Frontal cortex (tissue), 4 donors: Measurements from ENCODE around the gene SH2D3A. TPM values are rescaled to one million over a fixed set of nuclear protein-coding genes. Genes with fewer than 3 reads are reported as not detected.
"Not testable (repeated sequence)": the region's sequence is repeated elsewhere in the genome, so short reads cannot be mapped to it uniquely, and the experiment has no call there.

Experiments
- DNase-seq, 2 donors: peaks; one replicate each; pipeline ENCODE4 v3.0.0; 2012; ENCODE audit warnings: low spot score in 2 of 2
- FAIRE-seq: peaks from 2 replicates; lab custom pipeline; 2012; peaks lifted over from hg19 to GRCh38; lab: Jason Lieb, UNC
- total RNA-seq: library from RNA; depleted of rRNA; stranded (reverse); fragments of >200 nt; gene quantifications from one replicate; pipeline ENCODE4 v1.2.3, GENCODE V29; 2014
- donor health status: control.
- donor health status: control.
- donor health status: control.

SH2D3A gene
- total RNA-seq, 1 donor from 2014 or later: 0.82 TPM

DNA sequence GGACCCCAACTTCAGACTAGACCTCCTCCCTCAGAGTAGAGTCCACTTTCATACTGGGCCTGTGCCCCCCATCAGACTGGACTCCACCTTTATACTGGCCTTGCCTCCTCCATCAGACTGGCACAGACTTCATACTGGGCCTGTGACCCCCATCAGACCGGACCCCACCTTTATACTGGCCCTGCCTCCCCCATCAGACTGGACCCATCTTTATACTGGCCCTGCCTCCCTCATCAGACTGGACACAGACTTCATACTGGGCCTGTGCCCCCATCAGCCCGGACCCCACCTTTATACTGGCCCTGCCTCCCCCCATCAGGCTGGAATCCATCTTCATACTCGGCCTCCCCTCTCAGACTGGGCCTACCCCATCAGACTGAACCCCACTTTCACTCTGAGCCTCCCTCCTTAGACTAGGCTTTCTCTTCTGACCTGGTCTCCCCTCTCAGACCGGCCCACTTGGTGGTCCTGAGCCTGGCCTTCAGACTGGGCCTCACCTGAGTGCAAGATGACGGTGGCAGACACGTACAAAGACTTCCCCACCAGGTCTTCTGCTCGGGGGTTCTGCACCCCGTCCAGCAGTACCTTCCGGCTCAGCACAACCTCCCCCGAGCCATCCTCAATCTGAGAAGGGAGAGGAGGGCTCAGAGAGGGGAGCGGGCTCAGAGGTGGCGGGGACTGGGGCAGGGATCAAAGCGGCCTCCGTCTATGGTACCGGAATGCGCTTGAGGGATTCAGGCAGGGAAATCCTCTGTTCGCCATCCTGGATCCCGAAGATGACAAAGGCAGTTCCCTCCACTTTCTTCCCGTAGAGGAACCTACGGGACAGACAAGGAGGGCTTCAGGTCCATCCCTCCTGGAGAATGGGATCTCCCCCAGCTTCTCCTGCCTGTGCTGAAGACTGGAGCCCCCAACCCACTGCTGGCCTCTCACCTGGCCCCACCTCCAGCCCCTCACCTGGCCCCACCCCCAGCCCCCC is 54.3 kb downstream of the SH2D3A start:
- FAIRE-seq: no peak
- no peak for DNase-seq

DNA sequence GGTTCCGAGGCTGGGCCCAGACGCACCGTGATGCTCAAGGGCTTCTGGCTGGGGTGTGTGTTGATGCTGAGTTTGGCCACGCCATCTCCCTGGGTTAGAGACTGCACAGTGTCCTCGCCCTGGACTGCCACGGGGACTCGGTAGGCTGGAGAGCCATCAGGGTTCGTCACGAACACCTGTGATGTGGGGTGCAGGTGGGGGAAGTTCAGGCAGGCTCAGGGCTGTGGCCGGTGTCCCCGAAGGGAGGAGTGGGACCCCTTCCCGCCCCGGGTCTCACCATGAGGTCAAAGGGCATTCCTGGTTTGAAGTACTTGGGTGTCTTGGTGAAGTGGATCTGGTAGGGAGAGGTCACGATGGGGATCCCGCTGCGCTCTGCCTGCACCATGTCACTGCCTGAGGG is 55.0 kb downstream of the SH2D3A start:
- FAIRE-seq: no peak
- no peak for DNase-seq

DNA sequence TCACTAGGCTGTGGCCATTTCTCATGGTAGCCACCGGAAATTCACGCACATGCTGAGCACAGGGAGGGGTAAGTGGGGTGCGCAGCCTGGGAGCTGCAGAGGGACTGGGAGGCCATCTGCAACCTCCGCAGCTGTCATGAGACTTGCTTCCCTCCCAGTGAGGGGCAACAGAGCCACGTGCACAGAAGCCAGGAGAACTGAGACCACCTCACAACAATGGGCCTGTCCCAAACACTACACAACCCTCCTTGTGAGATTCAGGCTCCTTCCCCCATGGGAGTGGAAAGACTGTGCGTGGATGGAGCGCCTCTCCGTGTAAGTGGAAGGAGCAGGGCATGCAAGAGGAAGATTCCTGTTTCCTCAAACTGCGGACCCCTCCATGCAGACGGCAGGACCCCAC is 55.6 kb downstream of the SH2D3A start:
- no peak for FAIRE-seq
- no peak for DNase-seq

DNA sequence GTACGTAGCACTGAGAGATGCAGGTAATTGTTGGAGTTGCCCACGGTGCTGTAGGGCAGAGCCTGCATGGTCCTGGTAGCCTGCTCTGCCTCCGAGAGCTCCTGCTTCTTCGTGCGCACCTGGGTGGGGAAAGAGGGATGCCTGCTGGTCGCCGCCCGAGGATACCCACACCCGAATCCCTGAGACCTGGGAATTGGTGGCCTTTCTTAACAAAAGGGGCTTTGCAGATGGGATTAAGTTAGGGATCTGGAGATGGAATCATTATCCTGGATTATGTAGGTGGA is 56.2 kb downstream of the SH2D3A start:
- FAIRE-seq: no peak

GRCh38 chr19:6710273-6711077 is 56.8 kb downstream of the SH2D3A start:
- no peak for DNase-seq
- FAIRE-seq: no peak

More for the DNA sequence above, 56.2 kb downstream of the SH2D3A start:
- no peak for DNase-seq

GRCh38 chr19:6709549-6709948 is 57.7 kb downstream of the SH2D3A start:
- DNase-seq (no peak), FAIRE-seq (no peak)

- FAIRE-seq, DNase-seq: not testable (repeated sequence)
Observed at GRCh38 chr19:6708913-6709312, 58.3 kb downstream of the SH2D3A start.

DNA sequence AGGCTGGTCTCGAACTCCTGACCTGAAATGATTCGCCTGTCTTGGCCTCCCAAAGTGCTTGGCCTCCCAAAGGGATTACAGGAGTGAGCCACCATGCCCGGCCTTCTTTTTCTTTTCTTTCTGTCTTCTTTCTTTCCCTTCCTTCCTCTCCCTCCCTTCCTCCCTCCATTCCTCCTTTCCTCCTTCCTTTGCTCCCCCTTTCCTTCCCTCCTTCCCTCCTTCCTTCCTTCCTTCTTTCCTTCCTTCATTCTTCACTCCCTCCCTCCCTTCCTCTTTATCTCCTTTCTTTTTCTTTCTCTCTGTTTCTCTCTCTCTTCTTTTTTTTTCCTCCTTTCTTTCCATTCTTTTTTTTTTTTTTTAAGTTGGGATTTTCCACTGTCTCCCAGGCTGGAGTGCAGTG is 58.9 kb downstream of the SH2D3A start:
- no peak for FAIRE-seq
- no peak for DNase-seq

DNA sequence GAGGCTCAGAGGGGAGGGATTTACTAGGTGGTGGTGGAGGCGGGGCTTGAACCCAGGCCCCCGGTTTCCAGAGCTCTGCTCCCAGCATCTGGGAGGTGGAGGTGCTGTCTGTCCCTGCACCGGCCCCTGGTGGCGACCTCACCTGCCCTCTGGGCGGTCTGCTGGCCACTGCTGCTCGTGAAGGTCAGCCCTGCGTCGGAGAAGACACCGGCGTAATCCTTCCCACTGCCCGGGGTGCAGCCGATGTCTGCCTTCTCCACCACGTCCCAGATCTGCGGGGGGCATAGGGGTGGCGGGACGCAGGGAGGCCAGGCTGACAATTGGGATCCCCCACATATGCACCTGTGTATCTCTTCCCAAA is 59.6 kb downstream of the SH2D3A start:
- no peak for DNase-seq
- FAIRE-seq: no peak

- FAIRE-seq (no peak), DNase-seq (no peak)
Observed at GRCh38 chr19:6707011-6707657, 60.1 kb downstream of the SH2D3A start.

DNA sequence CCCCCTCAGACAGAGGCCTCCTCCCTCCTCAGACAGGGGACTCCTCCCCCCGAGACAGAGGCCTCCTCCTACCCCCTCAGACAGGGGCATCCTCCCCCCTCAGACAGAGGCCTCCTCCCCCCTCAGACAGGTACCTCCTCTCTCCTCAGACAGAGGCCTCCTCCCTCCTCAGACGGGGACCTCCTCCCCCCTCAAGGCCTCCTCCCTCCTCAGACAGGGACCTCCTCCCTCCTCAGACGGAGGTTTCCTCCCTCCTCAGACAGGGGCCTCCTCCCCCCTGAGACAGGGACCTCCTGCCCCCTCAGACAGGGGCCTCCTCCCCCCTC is 60.6 kb downstream of the SH2D3A start:
- FAIRE-seq: no peak
- no peak for DNase-seq

GRCh38 chr19:6705931-6706632 is 61.2 kb downstream of the SH2D3A start:
- FAIRE-seq (no peak), DNase-seq (no peak)

Other genes starting within 250 kb of the SH2D3A start
- gene TNFSF9, start 236.4 kb downstream of the SH2D3A start, total RNA-seq: 2.0 TPM
- not detected for gene CD70, start 176.3 kb downstream of the SH2D3A start, total RNA-seq
- not detected for gene TNFSF14, start 97.3 kb downstream of the SH2D3A start, total RNA-seq
- gene C3, start 46.8 kb downstream of the SH2D3A start, total RNA-seq: 11.4 TPM
- 8.6 TPM for gene GPR108, start 29.9 kb downstream of the SH2D3A start, total RNA-seq
- gene TRIP10, start 27.8 kb downstream of the SH2D3A start, total RNA-seq: 2.9 TPM
- gene VAV1, start 5.3 kb upstream of the SH2D3A start, total RNA-seq: 0.82 TPM
- gene ADGRE1, start 120.1 kb upstream of the SH2D3A start, total RNA-seq: not detected